ENCODE results near the gene C22orf31.
A peak's percentile ranks its signal among the peaks of the same experiment; 100 is the strongest.
"Not testable (repeated sequence)": the region's sequence is repeated elsewhere in the genome, so short reads cannot be mapped to it uniquely, and the experiment has no call there.

C22orf31 gene

DNA sequence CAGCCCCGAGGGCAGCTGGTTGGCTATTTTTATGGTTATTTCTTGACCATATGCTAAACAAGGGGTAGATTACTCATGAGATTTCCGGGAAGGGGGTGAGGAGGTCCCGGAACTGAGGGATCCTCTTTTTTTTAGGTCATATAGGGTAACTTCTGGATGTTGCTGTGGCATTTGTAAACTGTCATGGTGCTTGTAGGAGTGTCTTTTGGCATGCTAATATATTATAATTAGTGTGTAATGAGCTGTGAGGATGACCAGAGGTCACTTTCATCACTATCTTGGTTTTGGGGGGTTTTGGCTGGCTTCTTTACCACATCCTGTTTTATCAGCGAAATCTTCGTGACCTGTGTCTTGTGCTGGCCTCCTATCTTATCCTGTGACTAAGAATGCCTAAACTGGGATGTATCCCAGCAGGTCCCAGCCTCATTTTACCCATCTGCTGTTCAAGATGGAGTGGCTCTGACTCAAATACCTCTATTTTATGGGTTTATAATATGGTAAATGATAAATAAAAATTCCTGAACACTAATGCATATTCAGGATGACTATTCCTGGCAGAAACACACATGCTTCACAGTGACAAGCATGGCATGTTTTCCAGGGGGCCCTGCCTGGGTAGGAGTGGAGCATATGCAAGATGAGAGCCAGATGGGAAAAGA, 22.4 kb upstream of the C22orf31 start:
- Histone ChIP-seq H3K4me2 (peak overlapping the region in 10 of 11 experiments; percentile 38 to 80 (median 64); a peak in 19 of 22 replicates), H4K20me1 (no peaks in the 10 kb centered on the region), H3K27me3 (peaks cover 0 to under 1% (median 0%) of the 10 kb centered on the region in 11 experiments; a peak in 1 of 22 replicates), H3K9me3 (replicated peaks in 1 of 11) (no peaks in the 10 kb centered on the region), H3K27ac (peak overlapping the region in 5 of 11 experiments; percentile 12 to 70 (median 51); a peak in 10 of 22 replicates), H3K4me1 (peaks cover 0 to 35% (median 20%) of the 10 kb centered on the region in 10 experiments; a peak in 16 of 20 replicates), H3K4me3 (peak overlapping the region in 1 of 10 experiments; percentile 24; a peak in 1 of 20 replicates), H3K9ac (peak overlapping the region in 1 of 11 experiments; percentile 27; a peak in 1 of 22 replicates), H3K36me3 (no peaks in the 10 kb centered on the region)
- TF ChIP-seq Cebpa-rat (IDR thresholded peaks at IDR 0.05) = no peak

DNA sequence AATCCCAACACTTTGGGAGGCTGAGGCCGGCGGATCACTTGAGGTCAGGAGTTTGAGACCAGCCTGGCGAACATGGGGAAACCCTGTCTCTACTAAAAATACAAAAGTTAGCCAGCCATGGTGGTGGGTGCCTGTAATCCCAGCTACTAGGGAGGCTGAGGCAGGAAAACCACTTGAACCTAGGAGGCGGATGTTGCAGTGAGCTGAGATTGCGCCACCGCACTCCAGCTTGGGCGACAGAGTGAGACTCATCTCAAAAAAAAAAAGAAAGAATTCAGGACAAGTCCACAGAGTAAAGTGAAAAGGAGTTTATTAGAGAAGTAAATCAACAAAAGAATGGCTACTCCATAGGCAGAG, 21.9 kb upstream of the C22orf31 start:
- not testable (repeated sequence) for H4K20me1 ChIP-seq; H3K27me3 ChIP-seq; H3K9me3 ChIP-seq (replicated peaks in 1 of 11); H3K36me3 ChIP-seq
- Histone ChIP-seq H3K4me3 (peak overlapping the region in 1 of 10 experiments; percentile 24; a peak in 1 of 20 replicates), H3K4me1 (peaks cover 0 to 35% (median 20%) of the 10 kb centered on the region in 10 experiments; a peak in 16 of 20 replicates), H3K4me2 (peak overlapping the region in 10 of 11 experiments; percentile 38 to 80 (median 64); a peak in 19 of 22 replicates), H3K27ac (peak overlapping the region in 5 of 11 experiments; percentile 12 to 70 (median 51); a peak in 10 of 22 replicates), H3K9ac (peak overlapping the region in 1 of 11 experiments; percentile 27; a peak in 1 of 22 replicates)
- peak in 5 of 11 experiments; percentile 15 to 63 (median 58); a peak in 5 of 22 replicates for TF ChIP-seq Cebpa-rat (IDR thresholded peaks at IDR 0.05)

DNA sequence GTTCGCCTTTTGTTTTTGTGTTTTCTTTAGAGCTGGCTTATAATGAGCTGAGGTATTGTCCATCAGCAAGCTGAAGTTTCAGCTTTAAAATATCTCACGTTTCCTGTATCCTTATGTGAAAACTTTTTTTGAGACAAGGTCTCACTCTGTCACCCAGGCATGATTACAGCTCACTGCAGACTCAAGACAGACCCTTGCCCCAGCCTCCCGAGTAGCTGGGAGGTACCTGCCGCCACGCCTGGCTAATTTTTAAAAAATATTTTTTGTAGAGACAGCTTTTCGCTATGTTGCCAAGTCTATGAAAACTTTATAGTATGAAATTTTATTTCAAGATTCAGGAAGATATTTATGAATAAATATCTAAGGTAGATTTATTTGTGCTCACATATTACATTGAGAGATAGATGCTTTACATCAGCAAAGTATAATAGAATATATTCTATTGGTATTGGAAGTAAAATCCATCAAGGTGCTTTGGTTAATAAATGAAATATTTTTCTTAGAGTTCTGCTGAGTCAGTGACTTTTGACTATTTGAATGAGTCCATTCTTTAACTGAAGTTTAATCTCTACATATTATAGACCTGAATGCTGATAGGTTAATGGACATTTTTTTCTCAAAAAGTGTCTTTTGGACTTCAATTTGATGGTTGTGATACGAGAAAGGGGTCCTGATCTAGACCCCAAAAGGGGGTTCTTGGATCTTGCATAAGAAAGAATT, 21.4 kb upstream of the C22orf31 start:
- no peaks in the 10 kb centered on the region for H4K20me1 ChIP-seq
- peaks cover 0 to 35% (median 20%) of the 10 kb centered on the region in 10 experiments; a peak in 16 of 20 replicates for H3K4me1 ChIP-seq
- peak overlapping the region in 10 of 11 experiments; percentile 38 to 80 (median 64); a peak in 18 of 22 replicates for H3K4me2 ChIP-seq
- H3K4me3 ChIP-seq = no peak overlapping the region
- no peak for TF ChIP-seq Cebpa-rat (IDR thresholded peaks at IDR 0.05)
- peak overlapping the region in 5 of 11 experiments; percentile 12 to 70 (median 51); a peak in 8 of 22 replicates for H3K27ac ChIP-seq
- H3K36me3 ChIP-seq = no peaks in the 10 kb centered on the region
- H3K27me3 ChIP-seq = peaks cover 0 to 7% (median 0%) of the 10 kb centered on the region in 11 experiments; a peak in 1 of 22 replicates
- peak overlapping the region in 1 of 11 experiments; percentile 27; a peak in 1 of 22 replicates for H3K9ac ChIP-seq
- no peaks in the 10 kb centered on the region for H3K9me3 ChIP-seq (replicated peaks in 1 of 11)

DNA sequence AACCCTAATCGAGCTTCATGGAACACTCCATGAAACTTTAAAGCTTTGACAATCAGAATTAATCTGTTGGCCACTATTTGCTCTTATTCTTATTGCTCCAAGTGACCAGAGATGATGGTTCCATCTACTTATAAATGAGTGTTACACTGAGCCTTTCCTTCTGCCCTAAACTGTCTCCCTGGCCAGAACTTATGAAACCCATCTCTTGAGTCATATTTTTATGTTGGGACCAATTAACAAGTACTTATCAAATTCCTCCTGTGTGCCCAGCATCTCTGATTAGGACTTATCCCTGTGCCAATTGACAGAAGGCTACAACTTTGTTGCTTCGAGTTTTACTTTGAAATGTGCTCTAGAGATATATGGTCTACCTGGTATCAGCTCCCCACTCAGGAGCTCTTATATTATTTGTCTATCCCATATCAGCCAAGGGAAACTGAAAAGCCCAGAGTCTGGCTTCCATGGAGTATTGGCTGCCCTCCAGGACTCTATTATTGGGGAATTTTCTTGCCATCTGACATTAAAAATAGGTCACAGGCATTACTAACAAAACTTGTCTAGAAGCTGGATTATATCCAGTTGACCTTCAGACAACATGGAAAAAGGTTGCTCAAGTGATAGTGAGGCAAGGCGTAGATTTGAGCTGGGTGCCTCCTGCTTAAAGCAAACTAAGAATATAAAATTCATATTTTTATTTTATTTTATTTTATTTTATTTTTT, 20.0 kb upstream of the C22orf31 start:
- no peak overlapping the region for H3K27ac ChIP-seq
- H3K27me3 ChIP-seq = peaks cover 0 to 8% (median 0%) of the 10 kb centered on the region in 11 experiments; a peak in 4 of 22 replicates
- no peak overlapping the region for H3K4me3 ChIP-seq
- H3K9ac ChIP-seq = no peak overlapping the region
- peaks cover 0 to 35% (median 20%) of the 10 kb centered on the region in 10 experiments; a peak in 16 of 20 replicates for H3K4me1 ChIP-seq
- no peaks in the 10 kb centered on the region for H3K9me3 ChIP-seq (replicated peaks in 1 of 11)
- no peak for TF ChIP-seq Cebpa-rat (IDR thresholded peaks at IDR 0.05)
- no peaks in the 10 kb centered on the region for H3K36me3 ChIP-seq
- H4K20me1 ChIP-seq = no peaks in the 10 kb centered on the region
- no peak overlapping the region; a peak in 1 of 22 replicates for H3K4me2 ChIP-seq

DNA sequence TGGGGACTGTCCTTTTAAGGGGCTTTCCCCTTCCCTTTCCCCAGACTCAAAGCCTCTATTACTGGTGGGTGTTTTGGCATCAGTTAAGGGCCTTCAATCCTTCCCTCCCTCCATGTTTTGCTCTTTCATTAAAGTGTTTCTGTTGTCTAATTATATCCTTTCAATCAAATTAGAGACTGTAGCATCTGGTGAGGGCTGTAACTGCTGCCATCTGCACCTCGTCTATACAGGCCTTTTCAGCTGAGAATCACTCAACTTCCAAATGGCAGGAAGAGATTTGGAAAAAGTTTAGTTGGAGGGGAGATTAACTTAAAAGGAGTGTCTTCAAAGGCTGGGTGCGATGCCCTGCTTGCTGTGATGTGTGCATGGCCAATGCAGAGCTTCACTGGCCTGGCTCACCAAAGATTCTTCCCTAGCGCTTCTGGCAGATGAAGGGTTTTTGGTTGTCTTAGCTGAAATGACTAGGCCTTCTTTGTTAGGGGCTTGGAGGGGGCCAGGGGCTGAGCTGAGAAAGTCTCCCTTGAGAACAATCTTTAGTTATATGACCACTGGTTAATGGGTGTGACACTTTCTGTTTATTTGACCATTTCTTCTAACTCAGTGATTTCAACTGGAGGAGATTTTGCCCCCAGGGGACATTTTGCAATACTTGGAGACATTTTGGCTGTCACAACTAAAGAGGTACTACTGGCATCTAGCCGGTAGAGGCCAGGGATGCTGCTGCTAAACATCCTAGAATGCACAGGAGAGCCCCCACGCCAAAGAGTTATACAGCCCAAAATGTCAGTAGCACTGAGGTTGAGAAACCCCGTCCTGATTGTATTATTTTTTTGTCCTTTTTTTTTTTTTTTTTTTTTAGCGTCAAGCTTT, 18.7 kb upstream of the C22orf31 start:
- Histone ChIP-seq H4K20me1 (no peaks in the 10 kb centered on the region), H3K9ac (no peak overlapping the region), H3K27ac (no peak overlapping the region), H3K4me1 (peaks cover 0 to 35% (median 20%) of the 10 kb centered on the region in 10 experiments; a peak in 16 of 20 replicates), H3K4me2 (peak overlapping the region in 9 of 11 experiments; percentile 2 to 41 (median 9); a peak in 8 of 22 replicates), H3K4me3 (no peak overlapping the region), H3K27me3 (peaks cover 8 to 21% (median 13%) of the 10 kb centered on the region in 11 experiments; a peak in 21 of 22 replicates), H3K9me3 (replicated peaks in 1 of 11) (no peaks in the 10 kb centered on the region), H3K36me3 (no peaks in the 10 kb centered on the region)
- no peak for TF ChIP-seq Cebpa-rat (IDR thresholded peaks at IDR 0.05)

DNA sequence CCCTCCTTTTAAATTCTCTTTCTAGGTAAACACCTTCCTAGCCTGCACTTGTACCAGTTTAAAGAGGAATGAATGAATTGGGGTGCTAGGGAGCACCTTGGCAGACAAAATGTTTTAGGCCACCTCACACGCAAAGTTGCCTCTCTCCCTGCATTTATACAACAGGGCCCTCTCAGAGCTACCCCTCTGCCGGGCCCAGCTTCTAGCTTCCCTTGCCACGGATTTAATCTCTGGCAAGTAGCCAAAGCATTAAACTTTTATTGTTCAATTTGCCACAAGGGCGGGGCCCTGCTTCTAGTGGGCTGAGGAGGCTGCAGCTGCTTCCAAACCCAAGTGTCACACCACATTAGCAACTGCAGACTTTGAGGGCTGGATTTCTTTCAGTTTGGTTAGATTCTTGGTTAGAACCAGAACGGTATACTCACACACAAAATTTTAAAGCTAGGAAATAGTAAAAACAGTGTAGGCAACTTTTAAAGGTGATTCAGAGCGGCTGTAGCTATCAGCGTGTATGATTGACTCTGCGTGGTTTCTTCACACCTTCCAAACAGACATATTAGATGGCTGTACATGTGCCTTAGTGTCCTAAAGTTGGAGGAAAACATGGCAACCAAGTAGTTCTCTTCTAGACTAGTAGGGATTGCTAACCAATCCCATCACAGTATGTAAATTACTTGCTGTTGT, 17.7 kb upstream of the C22orf31 start:
- Histone ChIP-seq H3K36me3 (no peaks in the 10 kb centered on the region), H3K9ac (no peak overlapping the region), H4K20me1 (peaks cover 0 to 3% (median 0%) of the 10 kb centered on the region in 11 experiments; a peak in 3 of 22 replicates), H3K4me3 (no peak overlapping the region), H3K27me3 (peaks cover 18 to 31% (median 23%) of the 10 kb centered on the region in 11 experiments), H3K9me3 (replicated peaks in 1 of 11) (no peaks in the 10 kb centered on the region), H3K4me1 (peaks cover 0 to 29% (median 19%) of the 10 kb centered on the region in 10 experiments; a peak in 16 of 20 replicates), H3K4me2 (no peak overlapping the region), H3K27ac (no peak overlapping the region)
- TF ChIP-seq Cebpa-rat (IDR thresholded peaks at IDR 0.05) = no peak

DNA sequence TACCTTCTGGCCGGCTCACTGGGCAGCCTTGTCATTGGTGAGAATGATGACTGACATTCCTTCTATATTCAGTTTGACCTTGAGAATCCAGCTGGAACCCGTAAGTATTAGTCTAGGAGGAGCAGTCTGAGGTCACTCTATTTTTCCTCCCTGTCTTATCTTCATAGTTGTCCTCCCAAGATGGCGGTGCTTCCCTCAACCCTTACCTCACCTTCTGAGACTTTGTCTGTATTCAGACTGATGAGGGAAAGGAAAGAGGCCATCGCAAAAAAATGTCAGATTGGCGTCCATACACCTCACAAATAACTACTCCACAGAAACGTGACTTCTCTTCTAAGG, 17.2 kb upstream of the C22orf31 start:
- Histone ChIP-seq H3K4me2 (no peak overlapping the region), H3K9me3 (replicated peaks in 1 of 11) (no peaks in the 10 kb centered on the region), H3K36me3 (no peaks in the 10 kb centered on the region), H3K4me3 (no peak overlapping the region), H3K27ac (no peak overlapping the region), H4K20me1 (peaks cover 0 to 8% (median 4%) of the 10 kb centered on the region in 11 experiments; a peak in 9 of 22 replicates), H3K9ac (no peak overlapping the region), H3K27me3 (peaks cover 23 to 36% (median 28%) of the 10 kb centered on the region in 11 experiments), H3K4me1 (peaks cover 1 to 26% (median 14%) of the 10 kb centered on the region in 10 experiments; a peak in 18 of 20 replicates)
- no peak for TF ChIP-seq Cebpa-rat (IDR thresholded peaks at IDR 0.05)
